ENCODE data around the gene RND1.

DNA sequence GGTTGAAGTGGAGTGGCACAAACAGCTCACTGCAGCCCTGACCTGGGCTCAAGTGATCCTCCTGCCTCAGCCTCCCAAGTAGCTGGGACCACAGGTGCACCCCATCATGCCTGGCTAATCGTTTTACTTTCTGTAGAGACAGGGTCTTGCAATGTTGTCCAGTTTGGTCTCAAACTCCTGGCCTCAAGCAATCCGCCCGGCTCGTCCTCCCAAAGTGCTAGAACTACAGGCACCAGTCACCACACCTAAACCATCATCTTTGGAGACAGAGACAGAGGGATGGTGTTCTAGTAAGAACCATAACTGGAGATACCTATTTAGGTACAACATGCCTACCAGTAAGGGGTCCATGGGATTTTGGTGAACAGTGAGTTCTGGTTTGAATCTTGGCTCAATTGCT lies 11.2 kb downstream of the RND1 start:
- TF ChIP-seq, protein P1, sequence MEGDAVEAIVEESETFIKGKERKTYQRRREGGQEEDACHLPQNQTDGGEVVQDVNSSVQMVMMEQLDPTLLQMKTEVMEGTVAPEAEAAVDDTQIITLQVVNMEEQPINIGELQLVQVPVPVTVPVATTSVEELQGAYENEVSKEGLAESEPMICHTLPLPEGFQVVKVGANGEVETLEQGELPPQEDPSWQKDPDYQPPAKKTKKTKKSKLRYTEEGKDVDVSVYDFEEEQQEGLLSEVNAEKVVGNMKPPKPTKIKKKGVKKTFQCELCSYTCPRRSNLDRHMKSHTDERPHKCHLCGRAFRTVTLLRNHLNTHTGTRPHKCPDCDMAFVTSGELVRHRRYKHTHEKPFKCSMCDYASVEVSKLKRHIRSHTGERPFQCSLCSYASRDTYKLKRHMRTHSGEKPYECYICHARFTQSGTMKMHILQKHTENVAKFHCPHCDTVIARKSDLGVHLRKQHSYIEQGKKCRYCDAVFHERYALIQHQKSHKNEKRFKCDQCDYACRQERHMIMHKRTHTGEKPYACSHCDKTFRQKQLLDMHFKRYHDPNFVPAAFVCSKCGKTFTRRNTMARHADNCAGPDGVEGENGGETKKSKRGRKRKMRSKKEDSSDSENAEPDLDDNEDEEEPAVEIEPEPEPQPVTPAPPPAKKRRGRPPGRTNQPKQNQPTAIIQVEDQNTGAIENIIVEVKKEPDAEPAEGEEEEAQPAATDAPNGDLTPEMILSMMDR (conservative IDR thresholded peaks at IDR 0.05 in 1 of 2, IDR thresholded peaks at IDR 0.05 in 1 of 2; ENCODE audit: low read depth in 1 of 2, low read length in 2 of 2) = no peak
- TF ChIP-seq EZH2 (IDR thresholded peaks at IDR 0.05; ENCODE audit: low read length, missing control alignments) = no peak
